ENCODE measurements around the gene PRCC.
"Not testable (repeated sequence)": the region's sequence is repeated elsewhere in the genome, so short reads cannot be mapped to it uniquely, and the experiment has no call there.

The PRCC gene

DNA sequence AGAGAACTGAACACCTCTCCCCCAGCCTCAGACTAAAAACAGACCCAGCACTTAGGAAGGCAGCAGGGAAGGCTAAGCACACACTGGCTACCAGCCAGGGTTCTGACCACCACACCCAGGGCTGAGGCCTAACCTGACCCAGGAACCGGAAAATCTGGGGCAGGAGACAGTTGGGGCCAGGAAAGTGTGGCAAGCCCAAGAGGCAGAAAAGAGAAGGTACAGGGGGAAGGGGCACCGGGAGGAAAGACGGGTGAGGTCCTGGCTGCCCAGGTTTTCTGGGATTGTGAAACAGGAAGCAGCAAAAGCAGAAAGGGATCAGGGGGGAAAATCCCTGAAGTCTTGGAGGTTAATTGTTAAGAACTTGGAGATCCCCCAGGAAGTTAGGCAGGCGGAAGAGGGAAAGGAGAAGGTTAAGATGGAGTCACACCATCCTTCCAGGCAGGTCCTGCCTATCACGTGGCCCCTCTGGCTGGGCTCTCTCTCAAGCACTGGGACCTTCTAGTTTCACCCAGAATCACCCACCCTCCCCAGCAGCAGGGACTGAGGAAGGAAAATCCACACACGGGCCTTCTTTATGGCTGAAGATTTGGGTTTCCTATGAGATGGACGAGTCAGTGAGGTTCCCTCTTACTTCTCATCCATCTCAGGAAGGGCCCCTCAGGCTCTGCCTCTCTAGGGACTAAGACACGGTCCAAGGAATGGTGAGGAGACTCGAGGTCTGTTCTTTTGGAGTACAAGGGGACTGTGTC is 18.5 kb upstream of the PRCC start:
- no peak for TF ChIP-seq ZNF274 (IDR thresholded peaks at IDR 0.05; ENCODE audit: low read depth, low read length)
- peak overlapping the region; percentile 88 for H3K4me3 ChIP-seq (ENCODE audit: low read length)

DNA sequence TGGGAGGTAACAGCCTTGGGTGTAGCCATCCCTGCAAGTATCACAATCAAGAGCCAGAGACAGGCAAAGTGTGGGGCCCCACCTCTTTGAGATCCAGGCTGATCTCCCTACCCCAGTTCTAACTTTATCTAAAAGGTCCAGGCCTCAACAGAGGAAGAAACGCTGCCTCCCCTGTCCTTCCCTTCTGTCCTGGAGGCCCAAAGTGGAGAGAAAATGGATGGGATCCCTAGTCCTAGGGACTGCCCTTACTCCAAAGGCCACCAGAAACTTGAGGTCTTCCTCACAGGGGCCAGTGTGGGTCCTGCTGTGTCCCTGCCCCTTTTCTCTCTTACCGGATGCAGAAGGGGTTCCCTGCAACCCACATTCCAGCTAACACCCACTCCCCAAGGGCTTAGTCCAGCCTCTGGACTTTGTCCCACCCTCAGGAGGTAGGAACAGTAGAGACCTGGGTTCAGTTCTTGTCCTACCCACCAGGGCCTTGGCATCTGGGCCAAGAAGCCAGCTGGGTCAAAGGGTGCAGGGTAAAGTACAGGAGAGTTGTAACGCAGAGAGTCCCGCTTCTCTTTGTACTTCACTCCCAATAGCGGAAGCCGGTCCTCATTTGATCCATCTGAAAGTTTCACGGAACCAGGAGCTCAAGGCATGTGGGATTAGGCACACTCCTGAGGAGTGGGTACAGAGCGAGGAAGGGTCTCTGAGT is 17.8 kb upstream of the PRCC start:
- TF ChIP-seq ZNF274 (IDR thresholded peaks at IDR 0.05; ENCODE audit: low read depth, low read length) = no peak
- peak overlapping the region; percentile 88 for H3K4me3 ChIP-seq (ENCODE audit: low read length)

DNA sequence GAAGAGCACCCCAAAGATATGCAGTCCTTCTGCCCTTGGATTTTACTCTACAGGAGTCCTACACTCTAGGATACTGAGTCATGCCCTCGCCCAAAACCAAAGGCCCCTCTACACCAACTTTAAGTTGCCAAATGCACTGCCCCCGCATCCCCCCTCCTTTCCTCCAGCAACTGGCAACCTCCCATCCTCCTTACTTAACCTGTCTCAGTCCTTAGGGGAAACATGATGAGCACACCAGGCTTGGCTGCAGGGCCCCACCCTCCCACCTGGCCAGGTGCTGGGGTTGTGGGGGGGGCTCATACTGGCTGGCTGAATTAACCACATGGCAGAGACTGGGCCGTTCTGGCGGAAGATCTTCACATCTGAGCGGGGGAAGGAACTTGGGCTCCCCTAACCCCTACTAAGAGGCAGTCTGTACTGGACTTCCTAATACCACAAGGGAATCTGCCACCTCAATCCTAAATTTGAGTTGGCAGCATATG is 17.1 kb upstream of the PRCC start:
- TF ChIP-seq ZNF274 (IDR thresholded peaks at IDR 0.05; ENCODE audit: low read depth, low read length) = no peak
- peak overlapping the region; percentile 88 for H3K4me3 ChIP-seq (ENCODE audit: low read length)

DNA sequence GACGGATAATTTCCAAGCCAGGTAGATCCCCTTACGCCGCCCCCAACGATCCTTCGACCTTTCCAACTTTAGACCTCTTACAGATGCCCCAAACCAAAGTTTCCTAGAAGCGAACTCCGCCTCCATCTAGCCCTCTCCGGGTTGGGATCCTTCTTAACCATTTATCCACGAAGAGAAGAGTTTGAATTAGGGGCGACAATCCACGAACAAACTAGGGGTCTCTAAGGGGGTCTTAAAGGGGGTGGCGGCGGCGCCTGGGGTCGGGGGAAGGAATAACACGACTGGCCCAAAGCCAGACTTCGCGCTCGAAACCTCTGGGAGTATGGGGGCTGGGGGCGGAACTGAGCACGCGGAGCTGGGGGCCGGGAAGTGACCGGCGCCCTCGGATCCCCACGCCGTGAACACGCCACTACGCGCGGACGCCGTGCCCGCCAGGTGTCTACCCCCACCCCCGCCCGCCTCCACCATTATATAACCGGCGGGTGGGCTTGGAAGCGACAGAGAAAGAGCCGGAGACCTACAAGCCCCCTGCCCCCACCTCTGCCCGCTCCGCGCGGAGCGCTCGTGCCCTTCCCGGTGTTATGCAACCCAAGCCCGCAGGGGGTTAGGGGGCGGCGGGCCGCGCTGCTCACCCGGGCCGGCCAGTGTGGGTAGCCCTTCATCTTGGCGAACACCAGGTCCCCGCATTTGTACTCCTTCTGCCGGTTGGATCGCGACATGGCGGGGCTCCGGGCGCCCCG is 16.5 kb upstream of the PRCC start:
- H3K4me3 ChIP-seq (ENCODE audit: low read length) = peak overlapping the region; percentile 88
- no peak for TF ChIP-seq ZNF274 (IDR thresholded peaks at IDR 0.05; ENCODE audit: low read depth, low read length)

DNA sequence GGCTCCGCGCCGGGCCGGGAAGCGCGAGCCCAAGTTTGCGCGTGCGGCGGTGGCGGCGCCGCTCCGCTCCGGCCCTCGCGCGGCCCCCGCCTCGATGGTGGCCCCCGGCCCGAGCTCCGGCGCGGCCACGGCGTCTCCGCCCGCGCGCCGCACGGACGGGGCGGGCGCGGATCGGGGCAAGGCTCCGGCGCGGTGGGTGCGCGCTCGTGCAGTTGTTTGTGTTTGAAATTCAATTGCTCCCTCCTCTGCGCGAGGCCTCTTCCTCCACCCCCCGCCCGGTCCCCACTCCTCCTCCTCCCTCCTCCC is 15.9 kb upstream of the PRCC start, which contains the start of gene HDGF:
Gene HDGF (minus strand): TSS at position 225 of the 306 bp plus-strand sequence. CDS start 246 bp downstream, outside the sequence.
- no peak for TF ChIP-seq ZNF274 (IDR thresholded peaks at IDR 0.05; ENCODE audit: low read depth, low read length)
- peak within 1 kb of the TSS; percentile 88 for H3K4me3 ChIP-seq (ENCODE audit: low read length)

DNA sequence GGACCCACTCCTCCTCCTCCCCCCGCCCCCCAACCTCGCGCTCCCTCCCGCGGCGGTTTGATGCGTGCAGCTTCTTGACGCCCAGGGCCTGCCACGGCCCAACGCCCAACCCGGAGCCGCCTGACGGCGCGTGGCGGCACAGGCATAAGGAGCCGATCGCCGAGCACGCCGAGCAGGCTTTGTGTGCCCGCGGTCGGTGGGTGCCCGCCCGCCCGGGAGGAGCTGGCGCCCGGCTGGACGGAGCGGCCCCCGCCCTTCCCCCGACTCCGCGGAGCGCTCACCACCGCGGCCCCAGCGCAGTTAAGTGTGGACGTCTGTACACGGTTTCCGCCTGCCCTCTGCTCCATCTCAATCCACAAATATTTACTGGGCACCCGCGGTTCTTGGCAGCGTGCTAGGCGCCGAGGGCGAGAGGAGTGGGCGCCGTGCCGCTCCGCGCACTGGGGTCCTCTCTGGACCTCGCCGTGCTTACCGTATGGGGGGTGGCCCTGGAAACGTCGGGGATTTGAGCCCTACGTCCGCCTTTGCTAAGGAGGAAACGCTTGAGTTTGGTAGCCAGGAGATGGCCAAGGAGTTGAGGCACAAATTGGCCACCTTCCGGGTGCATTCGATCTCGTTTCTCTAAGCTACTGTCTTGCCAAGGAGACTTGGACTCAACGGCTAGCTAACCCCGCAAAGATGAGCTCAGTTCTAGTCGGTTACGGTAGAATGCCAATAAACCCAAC is 15.4 kb upstream of the PRCC start:
- H3K4me3 ChIP-seq (ENCODE audit: low read length) = peak overlapping the region; percentile 78
- no peak for TF ChIP-seq ZNF274 (IDR thresholded peaks at IDR 0.05; ENCODE audit: low read depth, low read length)

DNA sequence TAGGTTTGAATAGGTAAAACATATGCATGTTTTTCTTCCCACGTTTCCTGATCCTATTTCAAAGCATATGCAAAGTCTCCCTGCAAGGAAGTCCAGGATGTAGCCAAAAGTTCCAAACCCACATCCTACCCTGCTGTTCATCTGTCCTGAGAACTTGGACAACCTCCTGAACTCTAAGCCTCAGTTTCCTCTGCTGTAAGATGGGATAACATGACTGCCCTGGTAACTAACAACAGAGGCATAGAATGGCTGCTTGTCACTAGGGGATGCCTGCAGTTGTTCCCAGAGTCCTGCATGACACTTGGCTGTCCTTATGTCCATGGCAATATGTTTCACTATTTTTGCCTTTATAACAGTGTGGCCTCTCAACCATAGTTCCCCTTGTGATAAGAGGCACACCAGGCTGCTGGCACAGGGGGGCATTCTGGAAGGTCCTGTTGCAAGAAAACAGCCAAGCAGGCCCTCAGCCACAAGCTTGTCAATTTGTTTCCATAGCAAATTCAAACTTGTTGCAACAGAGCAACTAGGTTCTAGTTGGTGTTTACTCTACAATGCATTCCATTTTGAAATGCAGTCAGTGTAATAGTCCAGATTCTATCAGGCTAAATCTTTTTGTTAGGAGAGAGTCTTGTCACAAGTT is 14.4 kb upstream of the PRCC start:
- no peak for TF ChIP-seq ZNF274 (IDR thresholded peaks at IDR 0.05; ENCODE audit: low read depth, low read length)

DNA sequence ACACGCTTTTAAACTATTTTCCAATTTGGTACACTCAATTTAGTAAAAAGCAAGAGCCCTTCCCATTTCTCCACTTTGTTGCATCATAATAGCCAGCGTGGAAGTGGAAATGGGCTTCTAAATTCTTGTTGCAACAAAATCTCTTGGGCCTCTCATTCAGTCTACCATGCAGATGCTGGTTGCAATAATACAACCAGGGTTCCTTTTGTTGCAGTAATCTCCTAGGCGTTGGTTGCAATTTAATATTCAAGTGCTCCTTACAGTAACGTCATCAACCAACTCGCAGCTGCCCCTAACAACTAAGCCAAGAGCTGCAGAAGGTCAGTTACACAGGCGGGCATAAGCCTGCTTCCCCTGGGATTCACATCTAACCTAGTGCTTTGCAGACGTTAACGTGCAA is 13.1 kb upstream of the PRCC start:
- no peak overlapping the region for H3K4me3 ChIP-seq (ENCODE audit: low read length)
- TF ChIP-seq ZNF274 (IDR thresholded peaks at IDR 0.05; ENCODE audit: low read depth, low read length) = no peak

More for the DNA sequence above, 14.4 kb upstream of the PRCC start:
- peak overlapping the region; percentile 78 for H3K4me3 ChIP-seq (ENCODE audit: low read length)

DNA sequence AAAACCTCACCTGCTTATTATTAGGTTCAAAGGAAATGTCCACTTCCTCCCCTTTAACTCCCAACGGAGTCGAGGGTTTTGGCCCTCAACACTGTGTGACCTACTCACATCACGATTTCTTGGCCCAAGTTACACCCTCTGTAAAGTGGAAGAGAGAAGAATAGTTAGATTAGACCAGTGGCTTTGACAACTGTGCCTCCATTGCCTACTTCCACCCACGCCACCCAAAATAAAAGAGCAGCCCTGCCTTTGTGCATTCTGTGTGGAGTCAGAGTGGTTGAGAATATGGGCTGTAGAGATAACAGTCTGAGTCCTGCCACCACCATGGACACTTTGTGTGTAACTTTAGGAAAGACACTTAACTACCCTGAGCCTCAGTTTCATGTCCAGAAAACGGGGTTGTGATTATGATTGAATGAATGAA is 11.8 kb upstream of the PRCC start:
- no peak overlapping the region for H3K4me3 ChIP-seq (ENCODE audit: low read length)
- no peak for TF ChIP-seq ZNF274 (IDR thresholded peaks at IDR 0.05; ENCODE audit: low read depth, low read length)

DNA sequence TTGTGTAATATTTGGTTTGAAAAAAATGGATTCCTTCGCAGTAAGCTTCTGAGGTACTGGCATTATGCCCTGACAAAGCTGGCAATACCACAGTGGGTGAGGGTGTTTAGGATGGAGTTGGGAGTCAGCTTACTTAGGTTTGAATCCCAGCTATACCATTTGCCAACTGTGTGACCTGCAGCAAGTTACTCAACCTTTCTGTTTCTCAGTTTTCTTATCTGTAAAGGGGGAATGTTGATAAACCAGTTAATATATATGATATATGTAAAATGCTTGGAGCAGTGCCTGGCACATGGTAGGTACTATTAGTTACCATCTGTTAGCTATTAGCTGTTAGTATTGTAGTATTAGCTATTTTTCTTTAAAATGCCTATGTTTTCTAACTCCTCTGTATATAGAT is 11.0 kb upstream of the PRCC start:
- no peak overlapping the region for H3K4me3 ChIP-seq (ENCODE audit: low read length)
- no peak for TF ChIP-seq ZNF274 (IDR thresholded peaks at IDR 0.05; ENCODE audit: low read depth, low read length)

DNA sequence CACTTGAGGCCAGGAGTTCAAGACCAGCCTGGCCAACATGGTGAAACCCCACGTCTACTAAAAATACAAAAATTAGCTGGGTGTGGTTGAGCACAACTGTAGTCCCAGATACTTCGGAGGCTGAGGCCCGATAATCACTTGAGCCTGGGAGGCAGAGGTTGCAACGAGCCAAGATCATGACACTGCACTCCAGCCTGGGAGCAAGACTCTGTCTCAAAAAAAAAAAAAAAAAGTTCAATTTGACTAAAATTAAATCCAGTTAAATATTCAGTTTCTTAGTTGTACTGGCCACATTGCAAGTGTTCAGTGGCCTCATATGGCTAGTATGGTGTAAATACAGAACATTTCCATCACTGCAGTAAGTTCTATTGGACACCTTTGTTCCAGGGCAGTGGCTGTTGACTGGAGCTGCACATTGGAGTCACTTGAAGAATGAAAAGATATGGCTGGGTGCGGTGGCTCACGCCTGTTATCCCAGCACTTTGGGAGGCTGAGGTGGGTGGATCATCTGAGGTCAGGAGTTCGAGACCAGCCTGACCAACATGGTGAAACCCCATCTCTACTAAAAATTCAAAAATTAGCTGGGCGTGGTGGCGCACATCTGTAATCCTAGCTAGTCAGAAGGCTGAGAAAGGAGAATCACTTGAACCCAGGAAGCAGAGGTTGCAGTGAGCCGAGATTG is 9.6 kb upstream of the PRCC start:
- H3K4me3 ChIP-seq (ENCODE audit: low read length) = not testable (repeated sequence)

DNA sequence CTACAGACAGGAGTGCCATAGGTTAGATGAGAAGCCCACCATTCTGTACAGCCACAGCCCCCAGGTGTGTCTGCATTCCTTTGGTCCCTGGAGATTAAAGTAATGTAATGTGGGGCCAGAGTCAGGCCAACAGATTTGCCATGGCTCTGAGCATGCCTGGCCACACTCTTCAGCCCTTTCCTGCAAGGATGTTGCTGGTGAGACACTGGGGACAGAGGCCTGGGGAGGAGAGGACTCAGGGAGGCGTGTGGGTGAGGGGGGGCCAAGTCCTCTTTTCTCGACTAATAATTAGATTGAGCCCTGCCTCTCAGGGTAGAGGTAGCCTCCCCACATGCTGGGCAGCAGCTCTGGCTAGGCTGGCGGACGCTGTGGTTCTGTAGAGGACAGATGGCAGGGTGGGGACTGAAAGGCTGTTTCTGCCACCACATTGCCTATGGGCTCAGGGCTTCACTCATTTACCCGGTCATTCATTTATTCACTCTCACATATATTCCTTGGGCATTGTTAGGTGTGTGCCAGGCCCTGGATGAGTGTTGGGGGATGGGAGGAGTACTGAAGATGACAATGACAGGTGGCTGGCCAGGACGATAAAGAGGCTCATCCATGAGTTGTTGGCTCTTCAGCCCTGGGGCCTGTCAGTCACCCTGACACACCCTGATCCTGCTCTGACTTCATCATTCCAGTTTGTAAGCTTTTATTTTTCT is 7.1 kb upstream of the PRCC start:
- no peak overlapping the region for H3K4me3 ChIP-seq (ENCODE audit: low read length)
- TF ChIP-seq ZNF274 (IDR thresholded peaks at IDR 0.05; ENCODE audit: low read depth, low read length) = no peak

DNA sequence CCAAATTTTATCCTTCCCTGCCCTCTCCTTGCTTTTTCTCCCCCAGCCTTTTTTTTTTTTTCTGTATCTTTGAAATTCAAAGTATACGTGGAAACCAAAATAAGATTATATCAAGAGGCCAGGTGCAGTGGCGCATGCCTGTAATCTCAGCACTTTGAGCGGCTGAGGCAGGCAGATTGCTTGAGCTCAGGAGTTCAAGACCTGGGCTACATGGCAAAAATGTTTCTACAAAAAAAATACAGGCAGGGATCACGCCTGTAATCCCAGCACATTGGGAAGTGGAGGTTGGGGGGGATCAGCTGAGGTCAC is 6.6 kb upstream of the PRCC start:
- H3K4me3 ChIP-seq (ENCODE audit: low read length) = no peak overlapping the region
- no peak for TF ChIP-seq ZNF274 (IDR thresholded peaks at IDR 0.05; ENCODE audit: low read depth, low read length)

DNA sequence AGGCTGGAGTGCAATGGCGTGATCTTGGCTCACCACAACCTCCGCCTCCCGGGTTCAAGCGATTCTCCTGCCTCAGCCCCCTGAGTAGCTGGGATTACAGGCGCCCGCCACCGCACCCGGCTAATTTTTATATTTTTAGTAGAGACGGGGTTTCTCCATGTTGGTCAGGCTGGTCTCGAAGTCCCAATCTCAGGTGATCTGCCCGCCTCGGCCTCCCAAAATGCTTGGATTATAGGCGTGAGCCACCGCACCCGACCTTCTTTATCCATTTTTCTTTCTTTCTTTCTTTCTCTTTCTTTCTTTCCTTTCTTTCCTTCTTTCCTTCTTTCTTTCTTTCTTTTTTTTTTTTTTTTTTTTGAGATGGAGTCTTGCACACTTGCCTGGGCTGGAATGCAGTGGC is 2.2 kb upstream of the PRCC start:
- H3K4me3 ChIP-seq (ENCODE audit: low read length) = not testable (repeated sequence)

Measured in GM08714 (cell line).